ENCODE results near the gene LHFPL3. TPM values are rescaled to one million over a fixed set of nuclear protein-coding genes. Genes with fewer than 3 reads are reported as not detected.

Gene LHFPL3
- total and polyA plus RNA-seq, 9 of the 15 experiments (the other 6 are each of a cell fraction or from before 2014, with no cell fraction given), result 0.21 to 0.52 TPM; not detected in 7

DNA sequence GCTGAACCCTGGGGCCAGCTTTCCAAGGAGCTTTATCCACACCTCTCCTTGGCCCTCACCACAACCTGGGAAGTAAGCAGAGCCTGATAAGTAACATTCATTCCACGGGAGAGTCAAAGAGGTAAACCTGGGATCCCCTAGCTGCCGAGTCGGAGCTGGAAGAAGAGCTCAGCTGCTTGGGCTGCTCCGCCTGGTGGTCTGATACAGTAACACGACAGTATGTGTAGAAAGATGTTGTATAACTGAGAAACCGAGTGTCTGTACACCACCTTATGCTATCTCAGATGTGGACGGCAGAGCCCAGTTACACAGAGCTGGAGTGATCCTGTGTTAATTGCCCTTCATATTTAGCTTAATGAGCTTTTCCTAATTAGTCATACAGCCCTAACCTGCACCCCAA is 534.3 kb downstream of the LHFPL3 start:
- peak; percentile 29 to 40 (median 35) for DNase-seq (ENCODE audit: extremely low read depth in 1 of 4, low spot score in 3 of 4)
- Histone ChIP-seq H3K36me3 (ENCODE audit: control insufficient read depth, insufficient read depth, low read length) (no peaks in the 10 kb centered on the region), H3K9ac (ENCODE audit: insufficient read depth in 1 of 2, low read depth in 2 of 2, low read length in 2 of 2) (no peak overlapping the region), H3K4me2 (ENCODE audit: insufficient read depth, low read length) (no peak overlapping the region), H2AFZ (ENCODE audit: low read depth, low read length) (no peak overlapping the region), H3K9me1 (ENCODE audit: control insufficient read depth, insufficient read depth, low read length) (no peaks in the 10 kb centered on the region), H3K27ac (ENCODE audit: extremely low read depth, low read depth, low read length) (no peak overlapping the region), H3K27me3 (ENCODE audit: control insufficient read depth in 2 of 2, insufficient read depth in 2 of 2, low read length in 2 of 2) (peaks cover 0 to 18% of the 10 kb centered on the region in 2 experiments; a peak in 3 of 5 replicates), H3K79me2 (ENCODE audit: control insufficient read depth, insufficient read depth, low read length) (no peaks in the 10 kb centered on the region), H4K20me1 (replicated peaks; ENCODE audit: control insufficient read depth, insufficient read depth, low read length) (no peaks in the 10 kb centered on the region), H3K4me1 (replicated peaks in 1 of 2; ENCODE audit: control insufficient read depth in 2 of 2, insufficient read depth in 2 of 2, low read length in 2 of 2) (no peaks in the 10 kb centered on the region), H3K4me3 (no peak overlapping the region), H3K9me3 (replicated peaks; ENCODE audit: control insufficient read depth, insufficient read depth, low read depth, low read length) (0 out of 2 replicates have a peak, but pooled peaks cover 3% of the 10 kb centered on the region)
- ATAC-seq, result peak; percentile 85
- ChIA-PET CTCF (ENCODE audit: low intra/inter-chr PET ratio) (interaction anchor here (0.6 kb wide), 1 partner anchor 1416 kb away, joined by 3 read pairs; no protein-coding TSS in a partner anchor), POLR2A (interaction anchor here (0.6 to 0.7 kb wide), 2 partner anchors 12 to 22 kb away, joined by 3 read pairs; no protein-coding TSS in a partner anchor)
- FAIRE-seq, result no peak
- no TSS peak for BruUV-seq (replicated peaks)
- 1% methylated on average over 7 of the region's 7 CpGs for WGBS (ENCODE audit: insufficient coverage, low coverage, missing lambda C conversion rate)
- intact Hi-C loops (cut with micrococcal nuclease), result no loop called here
- in situ Hi-C loops (cut with MboI), result no loop called here
- TF ChIP-seq, protein P1, sequence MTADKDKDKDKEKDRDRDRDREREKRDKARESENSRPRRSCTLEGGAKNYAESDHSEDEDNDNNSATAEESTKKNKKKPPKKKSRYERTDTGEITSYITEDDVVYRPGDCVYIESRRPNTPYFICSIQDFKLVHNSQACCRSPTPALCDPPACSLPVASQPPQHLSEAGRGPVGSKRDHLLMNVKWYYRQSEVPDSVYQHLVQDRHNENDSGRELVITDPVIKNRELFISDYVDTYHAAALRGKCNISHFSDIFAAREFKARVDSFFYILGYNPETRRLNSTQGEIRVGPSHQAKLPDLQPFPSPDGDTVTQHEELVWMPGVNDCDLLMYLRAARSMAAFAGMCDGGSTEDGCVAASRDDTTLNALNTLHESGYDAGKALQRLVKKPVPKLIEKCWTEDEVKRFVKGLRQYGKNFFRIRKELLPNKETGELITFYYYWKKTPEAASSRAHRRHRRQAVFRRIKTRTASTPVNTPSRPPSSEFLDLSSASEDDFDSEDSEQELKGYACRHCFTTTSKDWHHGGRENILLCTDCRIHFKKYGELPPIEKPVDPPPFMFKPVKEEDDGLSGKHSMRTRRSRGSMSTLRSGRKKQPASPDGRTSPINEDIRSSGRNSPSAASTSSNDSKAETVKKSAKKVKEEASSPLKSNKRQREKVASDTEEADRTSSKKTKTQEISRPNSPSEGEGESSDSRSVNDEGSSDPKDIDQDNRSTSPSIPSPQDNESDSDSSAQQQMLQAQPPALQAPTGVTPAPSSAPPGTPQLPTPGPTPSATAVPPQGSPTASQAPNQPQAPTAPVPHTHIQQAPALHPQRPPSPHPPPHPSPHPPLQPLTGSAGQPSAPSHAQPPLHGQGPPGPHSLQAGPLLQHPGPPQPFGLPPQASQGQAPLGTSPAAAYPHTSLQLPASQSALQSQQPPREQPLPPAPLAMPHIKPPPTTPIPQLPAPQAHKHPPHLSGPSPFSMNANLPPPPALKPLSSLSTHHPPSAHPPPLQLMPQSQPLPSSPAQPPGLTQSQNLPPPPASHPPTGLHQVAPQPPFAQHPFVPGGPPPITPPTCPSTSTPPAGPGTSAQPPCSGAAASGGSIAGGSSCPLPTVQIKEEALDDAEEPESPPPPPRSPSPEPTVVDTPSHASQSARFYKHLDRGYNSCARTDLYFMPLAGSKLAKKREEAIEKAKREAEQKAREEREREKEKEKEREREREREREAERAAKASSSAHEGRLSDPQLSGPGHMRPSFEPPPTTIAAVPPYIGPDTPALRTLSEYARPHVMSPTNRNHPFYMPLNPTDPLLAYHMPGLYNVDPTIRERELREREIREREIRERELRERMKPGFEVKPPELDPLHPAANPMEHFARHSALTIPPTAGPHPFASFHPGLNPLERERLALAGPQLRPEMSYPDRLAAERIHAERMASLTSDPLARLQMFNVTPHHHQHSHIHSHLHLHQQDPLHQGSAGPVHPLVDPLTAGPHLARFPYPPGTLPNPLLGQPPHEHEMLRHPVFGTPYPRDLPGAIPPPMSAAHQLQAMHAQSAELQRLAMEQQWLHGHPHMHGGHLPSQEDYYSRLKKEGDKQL (CRISPR knock-in tag; IDR thresholded peaks at IDR 0.05; ENCODE audit: borderline replicate concordance), result no peak
- TF ChIP-seq SRSF3 (IDR thresholded peaks at IDR 0.05; ENCODE audit: insufficient read depth, low read length) (no peak), SMC3 (conservative IDR thresholded peaks at IDR 0.05; ENCODE audit: insufficient read depth, low read depth, low read length) (peak; percentile 35; the same call in 1 of the 2 replicates), PTBP1 (IDR thresholded peaks at IDR 0.05; ENCODE audit: low read depth, low read length) (no peak), RAD21 (CRISPR knock-in tag; conservative IDR thresholded peaks at IDR 0.05 in 1 of 2, IDR thresholded peaks at IDR 0.05 in 1 of 2) (peak in 1 of 2 experiments; percentile 27; a peak in 1 of 4 replicates), RFX5 (IDR thresholded peaks at IDR 0.05; ENCODE audit: low read depth, low read length) (no peak), HLTF (IDR thresholded peaks at IDR 0.05) (no peak), CBX2 (IDR thresholded peaks at IDR 0.05; ENCODE audit: insufficient read depth, low read length, poor library complexity, severe bottlenecking) (no peak), RBM25 (IDR thresholded peaks at IDR 0.05; ENCODE audit: low read depth, low read length, severe bottlenecking) (no peak), CBFA2T2 (conservative IDR thresholded peaks at IDR 0.05) (no peak), ZFPM2 (CRISPR knock-in tag; IDR thresholded peaks at IDR 0.05) (no peak)
- TF ChIP-seq, protein P2, sequence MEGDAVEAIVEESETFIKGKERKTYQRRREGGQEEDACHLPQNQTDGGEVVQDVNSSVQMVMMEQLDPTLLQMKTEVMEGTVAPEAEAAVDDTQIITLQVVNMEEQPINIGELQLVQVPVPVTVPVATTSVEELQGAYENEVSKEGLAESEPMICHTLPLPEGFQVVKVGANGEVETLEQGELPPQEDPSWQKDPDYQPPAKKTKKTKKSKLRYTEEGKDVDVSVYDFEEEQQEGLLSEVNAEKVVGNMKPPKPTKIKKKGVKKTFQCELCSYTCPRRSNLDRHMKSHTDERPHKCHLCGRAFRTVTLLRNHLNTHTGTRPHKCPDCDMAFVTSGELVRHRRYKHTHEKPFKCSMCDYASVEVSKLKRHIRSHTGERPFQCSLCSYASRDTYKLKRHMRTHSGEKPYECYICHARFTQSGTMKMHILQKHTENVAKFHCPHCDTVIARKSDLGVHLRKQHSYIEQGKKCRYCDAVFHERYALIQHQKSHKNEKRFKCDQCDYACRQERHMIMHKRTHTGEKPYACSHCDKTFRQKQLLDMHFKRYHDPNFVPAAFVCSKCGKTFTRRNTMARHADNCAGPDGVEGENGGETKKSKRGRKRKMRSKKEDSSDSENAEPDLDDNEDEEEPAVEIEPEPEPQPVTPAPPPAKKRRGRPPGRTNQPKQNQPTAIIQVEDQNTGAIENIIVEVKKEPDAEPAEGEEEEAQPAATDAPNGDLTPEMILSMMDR (IDR thresholded peaks at IDR 0.05 in 2 of 3, conservative IDR thresholded peaks at IDR 0.05 in 1 of 3; ENCODE audit: insufficient read depth in 2 of 3, low read depth in 1 of 3, low read length in 3 of 3), result peak; percentile 43 to 67 (median 58)

Data from K562 (cell line).